Thymus (tissue), 11 donors: Measurements from ENCODE around the gene ZBTB7C. TPM values are rescaled to one million over a fixed set of nuclear protein-coding genes. Genes with fewer than 3 reads are reported as not detected.

Experiments used
- DNase-seq, 9 donors: peaks; one replicate each; pipeline ENCODE4 v3.0.0-alpha.2; 2013; ENCODE audit warnings: low spot score in 9 of 9, low read depth in 6 of 9, missing footprints in 1 of 9
- H3K27ac ChIP-seq, 2 donors: one replicate each; pipeline ENCODE4 v1.5.1; 2013; ENCODE audit warnings: control low read depth in 1 of 2, low read depth in 1 of 2, low read length in 1 of 2, mild to moderate bottlenecking in 1 of 2, moderate library complexity in 1 of 2
- H3K27me3 ChIP-seq, 2 donors: one replicate each; pipeline ENCODE4 v1.5.1; 2013; ENCODE audit warnings: low read length in 1 of 2; ENCODE audit not compliant: control insufficient read depth in 2 of 2, insufficient read depth in 1 of 2
- H3K36me3 ChIP-seq, 2 donors: one replicate each; pipeline ENCODE4 v1.5.1; 2013; ENCODE audit warnings: low read length in 1 of 2, mild to moderate bottlenecking in 1 of 2, moderate library complexity in 1 of 2; ENCODE audit not compliant: control insufficient read depth in 2 of 2, insufficient read depth in 2 of 2
- H3K4me1 ChIP-seq, 2 donors: one replicate each; pipeline ENCODE4 v1.5.1; 2013; ENCODE audit warnings: low read length in 2 of 2; ENCODE audit not compliant: control insufficient read depth in 2 of 2, insufficient read depth in 2 of 2
- H3K4me3 ChIP-seq, 2 donors: one replicate each; pipeline ENCODE4 v1.5.1; 2013; ENCODE audit warnings: low read length in 2 of 2, control low read depth in 1 of 2, mild to moderate bottlenecking in 1 of 2
- H3K9me3 ChIP-seq, 2 donors: one replicate each; pipeline ENCODE4 v1.5.1; 2013; ENCODE audit warnings: low read length in 1 of 2, mild to moderate bottlenecking in 1 of 2; ENCODE audit not compliant: control insufficient read depth in 2 of 2, insufficient read depth in 1 of 2
- WGBS: extraction: QIAGEN DNeasy Blood & Tissue Kit; methylation state at CpG from one replicate; pipeline ENCODE4 v1.1.7; 2013; 5-methylcytosine and 5-hydroxymethylcytosine counted together
- polyA plus RNA-seq: library from polyadenylated mRNA; stranded (reverse); fragments of 200-250 nt; gene quantifications from one replicate; pipeline ENCODE4 v1.2.3, GENCODE V29; 2013
- total RNA-seq: library from RNA; stranded (reverse); fragments of 120-200 nt; gene quantifications from one replicate; pipeline ENCODE4 v1.2.4, GENCODE V29; 2013
- donor health status: healthy.

The ZBTB7C gene
- total and polyA plus RNA-seq, 2 donors, result 0.14 to 0.73 TPM

DNA sequence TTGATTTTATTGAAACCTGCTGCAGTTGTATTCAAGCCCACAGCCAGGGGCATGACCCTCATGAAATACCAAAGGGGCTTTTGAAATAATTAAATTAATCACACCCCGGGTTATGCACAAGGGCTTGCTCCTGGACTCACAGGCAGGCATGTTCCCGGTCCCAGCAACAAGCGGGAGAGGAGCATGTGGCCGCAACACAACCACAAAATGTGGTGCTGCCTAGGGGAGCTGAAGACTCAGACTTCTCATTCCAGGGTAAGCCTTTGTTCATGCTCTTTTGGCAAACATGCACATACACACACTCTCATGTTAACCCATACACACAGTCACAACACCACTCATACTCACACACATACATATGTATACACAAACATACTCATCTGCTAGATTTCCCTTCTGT, 245.1 kb downstream of the ZBTB7C start:
- no peak for DNase-seq
- Histone ChIP-seq H3K4me1 (peaks cover 0 to 15% of the 10 kb centered on the region in 2 donors), H3K4me3 (no peak overlapping the region), H3K27ac (no peak overlapping the region), H3K27me3 (peaks cover 9 to 35% of the 10 kb centered on the region in 2 donors), H3K9me3 (peaks cover 0 to 2% of the 10 kb centered on the region in 2 donors), H3K36me3 (no peaks in the 10 kb centered on the region)
- WGBS, result 97% methylated on average over 4 of the region's 4 CpGs

DNA sequence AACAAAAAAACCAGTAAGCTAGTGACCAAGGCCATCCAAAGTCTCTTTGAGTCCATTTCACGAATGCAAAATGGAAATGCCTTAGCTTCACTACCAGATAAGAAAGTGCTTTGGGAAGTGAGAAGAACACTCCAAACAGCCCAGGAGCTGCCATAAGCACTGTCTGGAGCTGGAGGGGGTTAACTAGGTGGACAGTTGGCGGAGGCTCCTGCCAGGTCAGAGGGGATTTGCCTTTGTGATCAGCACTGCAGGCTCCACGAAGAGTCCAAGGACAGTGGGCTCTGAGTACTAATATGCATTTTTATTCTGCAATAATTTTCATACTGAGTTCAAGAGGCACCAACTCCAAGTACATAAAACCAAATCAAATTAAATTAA, 245.5 kb downstream of the ZBTB7C start:
- Histone ChIP-seq H3K4me1 (peaks cover 0 to 15% of the 10 kb centered on the region in 2 donors), H3K4me3 (no peak overlapping the region), H3K27me3 (peaks cover 9 to 35% of the 10 kb centered on the region in 2 donors), H3K36me3 (no peaks in the 10 kb centered on the region), H3K9me3 (peaks cover 0 to 2% of the 10 kb centered on the region in 2 donors), H3K27ac (no peak overlapping the region)
- 97% methylated on average over 3 of the region's 3 CpGs for WGBS
- no peak for DNase-seq

DNA sequence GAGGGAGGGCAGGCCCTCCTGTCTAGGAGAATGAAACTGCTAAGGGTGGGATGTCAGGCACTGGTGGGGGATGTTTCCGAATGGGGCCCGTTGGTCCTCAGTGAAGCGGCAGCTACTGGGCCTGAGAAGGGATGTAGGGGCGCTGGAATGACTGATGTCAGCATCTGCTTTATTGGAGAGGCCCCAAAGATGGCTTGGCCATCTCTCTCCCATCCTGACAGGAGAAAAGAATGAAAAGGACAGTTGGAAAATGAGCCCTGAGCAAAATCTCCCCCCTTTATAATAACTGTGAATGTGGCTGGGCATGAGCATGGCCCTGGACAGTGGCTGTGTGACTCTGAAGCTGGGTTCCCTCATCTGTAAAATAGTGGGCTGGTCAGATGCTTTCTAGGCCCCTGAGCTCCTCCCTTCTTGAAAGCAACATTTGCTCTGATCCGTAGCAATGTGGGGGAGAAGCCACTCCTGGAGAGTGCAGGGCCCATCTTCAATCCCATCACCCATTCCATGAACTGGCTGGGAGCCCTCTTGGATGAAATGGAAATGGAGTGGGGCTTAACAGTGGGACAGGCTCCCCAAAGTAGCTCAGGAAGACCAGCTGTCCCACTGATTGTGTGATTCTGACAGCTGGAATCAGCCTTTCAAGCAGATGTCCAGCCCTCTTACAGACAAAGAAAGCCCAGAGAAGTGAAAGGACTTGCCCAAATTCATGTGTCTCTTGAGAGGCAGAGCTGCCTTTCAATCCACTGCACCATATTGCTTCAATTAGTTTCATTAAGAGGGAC, 246.0 kb downstream of the ZBTB7C start:
- DNase-seq, result no peak
- Histone ChIP-seq H3K27me3 (peaks cover 9 to 36% of the 10 kb centered on the region in 2 donors), H3K36me3 (no peaks in the 10 kb centered on the region), H3K9me3 (peaks cover 0 to 2% of the 10 kb centered on the region in 2 donors), H3K4me1 (peaks cover 0 to 15% of the 10 kb centered on the region in 2 donors), H3K27ac (no peak overlapping the region), H3K4me3 (no peak overlapping the region)
- WGBS, result 99% methylated on average over 5 of the region's 5 CpGs

DNA sequence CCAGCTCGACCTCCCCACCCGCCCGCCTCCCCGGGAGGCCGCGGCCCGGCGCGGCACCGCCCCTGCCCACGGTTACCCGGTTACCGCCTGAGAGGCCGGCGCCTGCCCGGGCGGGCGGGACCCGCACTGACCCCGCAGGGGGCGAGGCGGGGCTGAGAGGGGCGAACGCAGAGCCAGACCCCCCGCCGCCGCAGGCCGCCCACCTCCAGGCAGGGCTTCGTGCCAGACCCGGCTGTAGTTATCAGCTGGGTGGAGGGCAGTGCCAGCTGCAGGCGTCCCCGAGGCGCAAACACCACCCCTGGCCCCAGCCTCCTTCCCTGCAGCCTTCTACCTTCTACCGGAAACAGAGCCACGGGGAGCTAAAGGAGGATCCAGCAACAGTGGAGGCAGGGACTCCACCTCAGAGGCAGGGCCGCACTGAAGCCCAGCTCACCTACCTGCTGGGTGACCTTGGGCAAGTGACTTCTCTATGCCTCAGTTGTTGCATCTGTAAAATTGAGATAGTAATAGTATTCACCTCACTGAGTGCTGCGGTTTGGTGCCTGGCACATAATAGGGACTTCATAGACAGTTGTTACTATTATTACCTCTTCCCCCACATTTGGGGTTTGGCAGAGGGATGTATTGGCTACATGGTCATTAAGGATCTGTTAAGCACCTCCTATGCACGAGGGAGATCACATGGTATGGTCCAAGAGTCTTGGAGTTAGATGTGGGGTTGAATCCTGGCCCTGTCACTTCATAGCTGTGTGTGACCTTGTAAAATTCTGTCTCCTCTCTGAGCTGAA, 247.1 kb downstream of the ZBTB7C start:
- Histone ChIP-seq H3K27me3 (peaks cover 9 to 36% of the 10 kb centered on the region in 2 donors), H3K9me3 (peaks cover 0 to 2% of the 10 kb centered on the region in 2 donors), H3K27ac (no peak overlapping the region), H3K4me3 (peak overlapping the region in 1 of 2 donors; percentile 48), H3K4me1 (peaks cover 0 to 14% of the 10 kb centered on the region in 2 donors), H3K36me3 (no peaks in the 10 kb centered on the region)
- 11% methylated on average over 38 of the region's 38 CpGs for WGBS
- DNase-seq, result peak in 1 of 9 donors; percentile 13

DNA sequence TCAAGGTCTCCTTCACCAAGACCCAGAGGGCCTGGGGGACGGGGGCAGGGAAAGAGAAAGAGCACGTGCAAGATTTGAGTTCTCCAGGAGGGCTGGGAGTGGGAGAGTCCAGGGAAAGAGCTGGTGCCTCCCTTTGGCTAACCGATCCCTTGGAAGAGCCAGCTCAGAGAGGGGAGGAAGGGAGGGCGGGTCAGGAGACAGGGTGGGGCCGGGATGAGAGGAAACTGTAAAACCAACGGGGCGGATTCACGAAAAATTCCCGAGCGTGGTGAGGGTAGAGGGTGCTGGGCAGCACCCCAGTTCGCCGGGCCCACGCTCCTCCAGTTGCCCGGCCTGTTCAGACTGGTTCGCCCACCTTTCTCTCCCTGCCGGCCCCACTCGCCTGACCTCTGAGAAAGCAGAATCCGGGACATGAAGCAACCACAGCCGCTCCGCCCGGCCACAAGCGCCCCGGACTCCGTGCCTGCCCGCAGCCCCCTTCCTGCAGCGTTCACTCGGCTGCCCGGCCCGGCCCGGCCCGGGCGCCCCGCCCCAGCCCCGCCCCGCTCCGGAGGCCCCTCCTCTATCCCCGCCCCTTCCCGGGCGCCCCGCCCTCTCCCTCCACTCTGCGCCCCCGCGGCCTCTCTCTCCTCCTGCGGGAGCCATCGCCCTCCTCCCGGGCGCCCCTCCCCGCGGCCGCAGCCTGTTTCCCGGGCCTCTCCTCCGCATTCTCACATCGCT, 247.8 kb downstream of the ZBTB7C start:
- Histone ChIP-seq H3K27me3 (peaks cover 9 to 36% of the 10 kb centered on the region in 2 donors), H3K9me3 (peaks cover 0 to 2% of the 10 kb centered on the region in 2 donors), H3K4me1 (peaks cover 0 to 7% of the 10 kb centered on the region in 2 donors), H3K36me3 (no peaks in the 10 kb centered on the region), H3K27ac (no peak overlapping the region), H3K4me3 (peak overlapping the region; percentile 30 to 48)
- peak in 8 of 9 donors; percentile 6 to 65 (median 34) for DNase-seq
- WGBS, result 7% methylated on average over 52 of the region's 53 CpGs

DNA sequence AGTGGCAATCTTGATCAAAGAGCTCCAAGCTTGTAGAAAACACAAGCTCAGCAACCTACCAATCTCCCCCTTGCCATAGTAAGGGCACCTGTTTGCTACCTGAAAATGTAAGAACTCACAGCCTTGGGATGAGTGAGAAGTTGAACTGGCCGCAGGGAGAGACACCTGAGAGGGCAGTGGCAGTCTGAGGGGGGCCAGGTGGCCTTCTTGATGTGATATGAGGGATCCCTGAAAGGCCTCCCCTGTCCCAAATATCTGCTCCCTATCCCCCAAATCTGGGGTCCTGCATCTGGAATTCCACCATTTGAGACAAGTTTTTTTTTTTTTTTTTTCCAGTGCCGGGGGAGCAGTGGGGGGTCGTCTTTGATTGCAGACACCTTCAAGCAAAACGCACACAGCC, 248.6 kb downstream of the ZBTB7C start:
- Histone ChIP-seq H3K27me3 (peaks cover 9 to 36% of the 10 kb centered on the region in 2 donors), H3K4me1 (peaks cover 0 to 7% of the 10 kb centered on the region in 2 donors), H3K9me3 (peaks cover 0 to 2% of the 10 kb centered on the region in 2 donors), H3K27ac (no peak overlapping the region), H3K36me3 (no peaks in the 10 kb centered on the region), H3K4me3 (no peak overlapping the region)
- WGBS, result 87% methylated on average over 4 of the region's 4 CpGs
- no peak for DNase-seq

DNA sequence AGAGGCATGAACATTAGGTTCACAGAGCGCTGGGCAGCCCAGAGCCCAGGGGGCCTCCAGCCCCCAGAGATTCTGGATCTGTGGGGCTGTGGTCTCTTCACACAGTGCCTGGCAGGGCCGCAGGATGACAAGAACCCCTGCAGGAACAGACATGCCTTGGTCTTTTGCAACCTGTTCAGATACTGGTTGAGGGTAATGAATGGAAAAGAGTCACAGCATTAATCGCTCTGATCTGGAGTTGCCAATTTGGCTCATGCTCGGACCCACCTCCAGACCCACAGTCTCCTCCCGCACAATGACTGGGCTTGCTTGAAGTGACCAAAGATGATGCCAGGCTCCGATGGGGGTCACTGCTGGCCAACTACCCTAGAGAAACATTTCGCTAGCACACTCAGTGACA, 249.4 kb downstream of the ZBTB7C start:
- Histone ChIP-seq H3K36me3 (no peaks in the 10 kb centered on the region), H3K4me3 (no peak overlapping the region), H3K27me3 (peaks cover 9 to 36% of the 10 kb centered on the region in 2 donors), H3K4me1 (peaks cover 0 to 7% of the 10 kb centered on the region in 2 donors), H3K9me3 (peaks cover 0 to 2% of the 10 kb centered on the region in 2 donors), H3K27ac (no peak overlapping the region)
- no peak for DNase-seq
- WGBS, result 97% methylated on average over 7 of the region's 7 CpGs

DNA sequence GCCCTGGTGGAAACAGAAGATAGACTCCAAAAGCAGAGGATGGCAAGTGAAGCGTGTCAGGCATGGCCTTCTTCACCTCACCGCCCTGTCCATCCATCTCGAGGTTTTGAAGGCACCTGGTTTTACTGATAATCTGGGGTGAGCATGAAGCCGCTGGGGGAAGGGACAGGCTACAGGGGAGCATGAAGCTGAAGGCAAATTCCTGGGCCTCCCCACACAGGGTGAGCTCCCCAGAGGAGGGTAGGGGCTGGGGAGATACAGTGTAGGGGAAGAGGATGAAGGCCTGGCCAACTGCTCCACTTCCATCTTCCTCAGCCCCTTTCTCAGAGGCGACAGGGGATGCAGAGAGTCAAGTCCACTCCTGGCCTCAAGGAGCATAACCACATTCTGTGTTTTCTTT, 250.5 kb downstream of the ZBTB7C start:
- Histone ChIP-seq H3K27me3 (peaks cover 9 to 36% of the 10 kb centered on the region in 2 donors), H3K36me3 (no peaks in the 10 kb centered on the region), H3K4me3 (no peak overlapping the region), H3K4me1 (peaks cover 0 to 7% of the 10 kb centered on the region in 2 donors), H3K9me3 (peaks cover 0 to 2% of the 10 kb centered on the region in 2 donors), H3K27ac (no peak overlapping the region)
- no peak for DNase-seq
- WGBS, result 96% methylated on average over 5 of the region's 5 CpGs
